HG03565 (cell line): ENCODE results near the gene AR.
"Not testable (repeated sequence)": the region's sequence is repeated elsewhere in the genome, so short reads cannot be mapped to it uniquely, and the experiment has no call there.

ENCODE experiments used
- ATAC-seq: cut with Tn5 transposase; IDR thresholded peaks from one replicate; pipeline ENCODE4 v1.9.1; 2021; ENCODE audit warnings: mild to moderate bottlenecking, moderate library complexity; ENCODE audit not compliant: unreplicated experiment

AR gene

GRCh38 chrX:67635424-67635823 is 91.6 kb downstream of the AR start:
- ATAC-seq: no peak

DNA sequence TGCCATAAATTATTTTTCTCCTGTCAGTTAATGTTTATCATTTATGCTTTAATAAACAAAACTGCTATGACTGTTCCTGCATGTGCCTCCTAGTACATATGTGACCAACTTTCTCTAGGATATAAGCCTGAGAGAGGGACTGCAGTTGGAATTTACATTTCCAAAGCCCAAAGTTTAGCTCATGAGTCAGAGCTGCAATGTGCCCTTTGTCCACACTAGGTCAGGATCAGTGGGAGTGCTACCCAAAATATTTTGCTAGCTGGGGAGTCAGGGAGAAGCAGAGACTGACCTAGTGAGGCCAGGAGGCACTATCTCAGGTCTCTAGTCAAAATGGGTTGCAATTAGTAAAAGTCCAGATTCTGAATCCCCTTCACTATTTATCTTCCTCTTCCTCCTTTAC is 92.7 kb downstream of the AR start:
- no peak for ATAC-seq

- ATAC-seq: not testable (repeated sequence)
Measured at GRCh38 chrX:67637293-67637692, 93.5 kb downstream of the AR start.

GRCh38 chrX:67648361-67648760 is 104.5 kb downstream of the AR start:
- ATAC-seq: no peak

DNA sequence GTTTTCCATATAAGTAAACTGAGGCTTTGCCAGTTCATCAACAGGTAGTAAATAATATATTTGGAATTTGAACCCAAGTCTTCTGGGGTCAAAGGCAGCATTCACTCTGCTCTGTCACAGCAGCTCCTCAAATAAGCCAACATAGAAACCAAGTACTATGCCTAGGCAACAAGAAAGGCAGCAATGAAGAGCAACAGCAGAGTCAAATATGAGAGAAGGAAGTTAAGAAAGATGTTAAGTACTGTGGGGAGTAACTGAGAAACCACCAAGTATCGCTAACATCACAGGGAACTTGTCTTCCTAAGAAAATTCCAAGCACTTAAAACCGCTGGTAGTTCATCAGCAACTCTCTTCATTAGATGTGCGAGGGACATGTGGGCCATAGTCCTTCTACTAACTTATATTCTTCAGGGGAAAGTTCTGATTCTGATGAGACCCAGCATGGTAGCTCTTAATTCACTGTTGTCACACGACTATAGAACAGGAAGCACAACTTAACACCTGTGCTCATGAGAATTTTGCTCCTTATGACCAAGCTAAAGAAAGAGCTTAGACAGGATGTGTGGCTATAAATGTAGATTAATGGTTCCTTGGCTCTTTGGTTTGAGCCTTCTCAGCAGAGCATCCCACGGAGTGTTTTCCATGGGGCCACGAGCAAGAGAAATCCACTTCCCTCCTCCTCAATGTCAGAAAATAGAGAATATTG is 107.8 kb downstream of the AR start:
- ATAC-seq: no peak

GRCh38 chrX:67652543-67652942 is 108.7 kb downstream of the AR start:
- no peak for ATAC-seq

- ATAC-seq: no peak
Measured at GRCh38 chrX:67654301-67654700, 110.5 kb downstream of the AR start.

GRCh38 chrX:67665583-67665982 is 121.8 kb downstream of the AR start:
- no peak for ATAC-seq

- ATAC-seq: not testable (repeated sequence)
Measured at GRCh38 chrX:67670717-67671116, 126.9 kb downstream of the AR start.

DNA sequence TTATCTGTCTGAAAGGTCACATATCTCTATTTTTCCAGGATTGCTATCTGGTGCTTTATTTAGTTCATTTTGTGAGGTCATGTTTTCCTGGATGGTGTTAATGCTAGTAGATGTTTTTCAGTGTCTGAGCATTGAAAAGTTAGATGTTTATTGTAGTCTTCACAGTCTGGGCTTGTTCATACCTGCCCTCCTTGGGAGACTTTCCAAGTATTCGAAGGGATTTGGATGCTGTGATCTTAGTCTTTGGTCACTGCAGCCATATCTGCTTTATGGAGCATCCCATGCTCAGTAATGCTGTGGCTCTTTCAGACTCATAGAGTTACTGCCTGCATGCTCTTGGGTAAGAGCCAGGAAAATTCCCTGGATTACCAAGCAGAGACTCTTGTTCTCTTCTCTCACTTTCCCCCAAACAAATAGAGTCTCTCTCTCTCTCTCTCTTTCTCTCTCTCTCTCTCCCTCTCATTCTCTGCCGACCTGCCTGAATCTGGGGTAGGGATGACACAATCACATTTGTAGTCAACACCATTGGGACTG is 130.0 kb downstream of the AR start:
- ATAC-seq: no peak

GRCh38 chrX:67674741-67675140 is 130.9 kb downstream of the AR start:
- ATAC-seq: no peak

- no peak for ATAC-seq
Measured at GRCh38 chrX:67684136-67684535, 140.3 kb downstream of the AR start.

- no peak for ATAC-seq
Measured at GRCh38 chrX:67692246-67692645, 148.4 kb downstream of the AR start.

DNA sequence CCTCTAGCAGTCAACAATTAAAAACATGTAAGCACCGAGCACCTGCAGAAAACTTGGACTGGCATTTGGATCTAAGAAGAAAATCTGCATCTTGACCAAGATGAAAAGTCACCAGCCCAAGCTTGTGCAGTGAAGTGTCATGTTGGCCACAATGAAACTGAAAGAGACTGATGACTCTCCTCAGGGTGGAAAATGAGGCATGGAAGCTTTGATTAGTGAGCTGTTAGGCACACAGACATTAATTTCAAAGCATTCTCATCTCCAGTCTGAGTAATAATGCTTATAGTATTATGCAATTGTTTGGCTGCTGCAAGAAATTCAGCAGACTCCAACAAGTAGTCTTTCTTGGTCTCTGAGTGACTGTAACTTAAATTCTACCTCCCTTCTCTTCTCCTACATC is 150.1 kb downstream of the AR start:
- ATAC-seq: no peak

DNA sequence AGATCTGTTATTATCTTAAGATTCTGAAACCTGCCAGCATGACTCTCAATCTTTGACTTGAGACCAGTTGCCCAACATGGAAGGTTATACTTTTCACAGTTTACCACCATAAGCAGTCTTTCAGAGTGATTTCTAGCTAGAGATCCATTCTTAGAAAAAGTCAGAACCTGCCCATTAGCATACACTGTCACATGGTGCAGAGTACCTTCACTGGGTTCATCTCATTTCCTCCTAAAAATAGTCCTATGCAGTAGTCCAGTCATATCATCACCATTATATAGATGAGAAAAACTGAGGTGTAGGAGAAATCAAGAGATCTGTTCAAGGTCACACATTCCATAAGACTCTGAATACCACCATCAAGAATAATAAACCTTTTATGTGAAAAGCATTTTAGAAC is 153.6 kb downstream of the AR start:
- no peak for ATAC-seq

DNA sequence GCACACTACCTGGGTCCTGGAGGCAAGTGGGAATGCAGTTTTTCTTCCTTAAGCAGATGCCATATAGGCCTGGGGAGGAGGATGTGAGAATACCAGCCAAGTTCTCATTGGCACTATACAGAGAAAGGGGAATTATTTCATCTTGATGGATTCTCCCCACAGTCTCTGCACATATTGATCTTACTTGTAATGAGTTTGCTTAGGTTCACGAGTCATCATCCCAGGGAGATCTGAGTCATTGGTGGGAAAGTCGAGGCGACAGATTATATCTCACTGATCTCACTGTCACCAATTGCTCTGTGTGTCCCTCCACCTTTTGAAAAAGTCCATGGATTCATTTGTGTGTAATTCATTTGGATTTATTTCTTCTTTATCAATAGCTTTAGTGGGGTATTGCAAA is 156.8 kb downstream of the AR start:
- ATAC-seq: no peak

DNA sequence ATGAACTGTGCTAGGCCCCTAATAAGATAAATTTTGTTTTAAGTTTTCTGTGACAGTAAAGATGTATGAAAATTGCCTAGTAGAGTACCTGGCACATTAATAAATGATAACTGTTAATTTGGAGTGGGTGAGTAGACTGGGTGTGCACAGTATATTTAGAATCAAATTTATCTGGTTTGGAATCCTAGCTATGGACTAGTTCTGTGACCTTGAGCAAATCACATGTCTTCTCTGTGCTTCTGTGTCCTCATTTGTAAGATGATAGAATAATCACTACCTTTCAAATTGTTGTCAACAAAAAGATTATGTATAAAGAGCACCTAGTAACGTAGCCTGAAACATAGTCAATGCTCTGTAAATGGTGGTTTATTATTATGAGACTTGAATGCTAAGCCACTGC is 170.2 kb downstream of the AR start:
- ATAC-seq: no peak

DNA sequence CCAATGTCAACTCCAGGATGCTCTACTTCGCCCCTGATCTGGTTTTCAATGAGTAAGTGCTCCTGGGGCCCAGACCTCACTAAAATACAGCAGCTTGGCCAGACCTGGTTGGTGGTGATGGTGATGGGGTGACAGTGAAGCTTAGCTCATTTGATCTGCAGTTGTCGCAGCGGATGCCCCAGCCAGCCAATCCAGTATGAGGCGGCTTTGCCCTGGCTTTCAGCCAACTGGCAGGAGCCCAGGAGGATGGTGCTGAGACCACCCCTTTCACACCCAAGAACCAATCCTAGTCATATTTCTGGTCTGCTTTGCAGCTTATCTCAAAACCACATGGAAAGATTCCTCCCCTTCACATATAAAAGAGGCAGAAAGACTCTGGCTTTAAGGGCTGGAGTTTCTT is 173.8 kb downstream of the AR start:
- no peak for ATAC-seq

GRCh38 chrX:67718926-67719325 is 175.1 kb downstream of the AR start:
- no peak for ATAC-seq

DNA sequence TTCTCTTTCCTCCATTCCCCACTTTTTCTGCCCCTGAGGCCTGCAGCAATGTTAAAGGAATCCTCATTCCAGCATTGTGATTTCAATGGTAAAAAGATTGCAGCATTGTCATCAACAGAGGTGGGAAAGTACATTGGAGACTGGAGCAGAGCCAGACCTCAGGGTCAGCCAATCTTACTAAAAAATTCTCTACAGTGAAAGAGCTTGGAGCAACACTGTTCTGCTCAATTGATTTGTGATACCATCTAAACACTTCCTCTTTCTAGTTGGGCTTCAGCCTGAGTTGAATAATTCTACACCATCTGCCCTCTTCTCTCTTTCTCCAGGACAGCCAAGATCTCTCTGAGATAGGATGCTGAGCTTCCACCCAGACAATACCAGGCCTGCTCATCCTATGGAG is 176.5 kb downstream of the AR start:
- ATAC-seq: no peak

GRCh38 chrX:67721321-67721720 is 177.5 kb downstream of the AR start:
- no peak for ATAC-seq

DNA sequence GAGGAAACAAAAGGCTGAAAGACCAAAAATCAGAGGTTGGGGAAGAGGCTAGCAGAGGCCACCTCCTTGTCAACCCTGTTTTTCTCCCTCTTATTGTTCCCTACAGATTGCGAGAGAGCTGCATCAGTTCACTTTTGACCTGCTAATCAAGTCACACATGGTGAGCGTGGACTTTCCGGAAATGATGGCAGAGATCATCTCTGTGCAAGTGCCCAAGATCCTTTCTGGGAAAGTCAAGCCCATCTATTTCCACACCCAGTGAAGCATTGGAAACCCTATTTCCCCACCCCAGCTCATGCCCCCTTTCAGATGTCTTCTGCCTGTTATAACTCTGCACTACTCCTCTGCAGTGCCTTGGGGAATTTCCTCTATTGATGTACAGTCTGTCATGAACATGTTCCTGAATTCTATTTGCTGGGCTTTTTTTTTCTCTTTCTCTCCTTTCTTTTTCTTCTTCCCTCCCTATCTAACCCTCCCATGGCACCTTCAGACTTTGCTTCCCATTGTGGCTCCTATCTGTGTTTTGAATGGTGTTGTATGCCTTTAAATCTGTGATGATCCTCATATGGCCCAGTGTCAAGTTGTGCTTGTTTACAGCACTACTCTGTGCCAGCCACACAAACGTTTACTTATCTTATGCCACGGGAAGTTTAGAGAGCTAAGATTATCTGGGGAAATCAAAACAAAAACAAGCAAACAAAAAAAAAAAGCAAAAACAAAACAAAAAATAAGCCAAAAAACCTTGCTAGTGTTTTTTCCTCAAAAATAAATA is 179.9 kb downstream of the AR start:
- no peak for ATAC-seq
